C4-2B (cell line): Measurements from ENCODE around the gene LRRC27.
"Not testable (repeated sequence)": the region's sequence is repeated elsewhere in the genome, so short reads cannot be mapped to it uniquely, and the experiment has no call there.

Source experiments
- H3K27ac ChIP-seq: fragments of 450-650 bp; 2 replicates; pipeline ENCODE4 v1.5.1; 2017
- ZFX ChIP-seq: fragments of 450-650 bp; IDR thresholded peaks from 2 replicates; pipeline ENCODE4 v1.6.1; 2017
- TF ChIP-seq, protein P1 (sequence below): fragments of 450-650 bp; conservative IDR thresholded peaks from 2 replicates; pipeline ENCODE4 v1.5.1; 2017; ENCODE audit warnings: mild to moderate bottlenecking

The LRRC27 gene

DNA sequence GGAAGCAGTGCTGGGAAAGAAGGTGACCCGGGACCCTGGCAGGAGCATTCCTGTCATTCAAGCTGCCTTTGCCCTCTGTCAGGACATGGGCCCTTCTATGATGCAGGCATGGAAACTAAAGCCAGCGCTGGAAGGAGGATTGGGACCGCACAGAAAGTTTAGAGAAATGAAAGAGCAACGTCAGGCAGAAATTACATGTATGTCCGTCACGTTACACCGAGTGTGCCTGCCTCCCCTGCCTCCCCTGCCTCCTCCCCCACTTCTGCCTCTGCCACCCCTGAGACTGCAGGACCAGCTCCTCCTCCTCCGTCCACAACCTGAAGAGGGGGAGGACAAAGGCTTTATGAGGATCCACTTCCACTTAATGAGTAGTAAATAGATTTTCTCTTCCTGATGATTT lies 51.1 kb downstream of the LRRC27 start:
- TF ChIP-seq, protein P1, sequence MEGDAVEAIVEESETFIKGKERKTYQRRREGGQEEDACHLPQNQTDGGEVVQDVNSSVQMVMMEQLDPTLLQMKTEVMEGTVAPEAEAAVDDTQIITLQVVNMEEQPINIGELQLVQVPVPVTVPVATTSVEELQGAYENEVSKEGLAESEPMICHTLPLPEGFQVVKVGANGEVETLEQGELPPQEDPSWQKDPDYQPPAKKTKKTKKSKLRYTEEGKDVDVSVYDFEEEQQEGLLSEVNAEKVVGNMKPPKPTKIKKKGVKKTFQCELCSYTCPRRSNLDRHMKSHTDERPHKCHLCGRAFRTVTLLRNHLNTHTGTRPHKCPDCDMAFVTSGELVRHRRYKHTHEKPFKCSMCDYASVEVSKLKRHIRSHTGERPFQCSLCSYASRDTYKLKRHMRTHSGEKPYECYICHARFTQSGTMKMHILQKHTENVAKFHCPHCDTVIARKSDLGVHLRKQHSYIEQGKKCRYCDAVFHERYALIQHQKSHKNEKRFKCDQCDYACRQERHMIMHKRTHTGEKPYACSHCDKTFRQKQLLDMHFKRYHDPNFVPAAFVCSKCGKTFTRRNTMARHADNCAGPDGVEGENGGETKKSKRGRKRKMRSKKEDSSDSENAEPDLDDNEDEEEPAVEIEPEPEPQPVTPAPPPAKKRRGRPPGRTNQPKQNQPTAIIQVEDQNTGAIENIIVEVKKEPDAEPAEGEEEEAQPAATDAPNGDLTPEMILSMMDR: no peak
- no peak for TF ChIP-seq ZFX

DNA sequence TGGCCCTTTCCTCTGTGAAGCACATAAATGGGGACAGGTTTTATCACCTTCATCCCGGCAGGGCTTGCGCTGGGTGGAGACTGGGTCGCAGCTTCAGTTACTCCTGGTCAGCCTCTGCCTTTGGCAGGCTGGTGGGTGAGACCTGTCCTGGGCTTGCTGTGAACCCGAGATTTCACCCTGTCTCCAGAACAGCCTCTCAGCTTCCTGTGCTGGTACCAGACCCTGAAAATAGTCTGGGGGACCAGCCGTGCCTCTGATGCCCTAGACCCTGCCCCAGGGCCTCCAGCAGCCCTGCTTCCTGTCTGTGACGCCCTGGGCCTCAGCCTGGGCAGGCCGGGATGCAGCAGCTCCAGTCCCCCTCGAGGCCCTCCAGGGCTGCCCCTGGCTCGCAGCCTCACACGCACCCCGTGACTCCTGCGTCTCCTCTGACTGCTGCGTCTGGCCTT lies 51.8 kb downstream of the LRRC27 start:
- TF ChIP-seq ZFX: no peak
- TF ChIP-seq, protein P1: no peak
- no peak overlapping the region for H3K27ac ChIP-seq

More for the DNA sequence above, 51.1 kb downstream of the LRRC27 start:
- H3K27ac ChIP-seq: no peak overlapping the region

DNA sequence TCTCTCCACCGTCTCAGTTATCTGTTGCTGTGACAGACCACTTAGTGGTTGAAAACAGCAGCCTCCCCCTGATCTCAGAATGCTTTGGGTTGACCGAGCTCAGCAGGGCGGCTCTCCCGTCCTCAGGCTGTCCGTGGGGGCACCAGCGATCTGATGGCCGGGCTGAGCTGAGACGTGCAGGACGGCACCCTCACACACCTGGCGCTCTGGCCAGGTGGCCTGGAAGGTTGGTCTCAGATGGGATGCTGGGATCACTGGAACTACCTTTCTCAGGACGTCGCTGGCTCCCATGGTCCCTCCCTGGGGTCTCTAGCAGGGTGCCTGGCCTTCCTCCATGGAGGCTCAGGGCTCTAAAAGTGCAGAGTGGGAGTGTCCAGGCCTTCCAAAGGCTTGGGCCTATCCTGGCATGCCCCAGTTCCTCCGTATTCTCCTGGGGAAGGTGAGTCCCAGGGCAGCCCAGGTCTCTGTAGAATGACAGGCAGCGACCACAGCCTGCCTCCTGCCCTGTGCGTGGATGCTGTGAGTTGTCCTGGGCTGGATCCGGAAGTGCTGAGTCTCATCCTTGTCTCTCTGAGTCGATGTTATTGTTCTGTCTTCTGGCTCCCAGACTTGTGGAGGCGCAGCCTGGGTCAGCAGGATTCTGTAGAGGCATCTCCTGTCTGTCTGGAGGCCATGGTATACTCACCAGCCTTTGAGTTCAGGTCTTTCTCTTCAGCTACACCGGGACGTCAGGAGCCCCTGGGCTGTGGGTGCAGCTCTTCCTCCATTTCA lies 52.8 kb downstream of the LRRC27 start:
- TF ChIP-seq, protein P1: no peak
- no peak for TF ChIP-seq ZFX
- H3K27ac ChIP-seq: no peak overlapping the region

DNA sequence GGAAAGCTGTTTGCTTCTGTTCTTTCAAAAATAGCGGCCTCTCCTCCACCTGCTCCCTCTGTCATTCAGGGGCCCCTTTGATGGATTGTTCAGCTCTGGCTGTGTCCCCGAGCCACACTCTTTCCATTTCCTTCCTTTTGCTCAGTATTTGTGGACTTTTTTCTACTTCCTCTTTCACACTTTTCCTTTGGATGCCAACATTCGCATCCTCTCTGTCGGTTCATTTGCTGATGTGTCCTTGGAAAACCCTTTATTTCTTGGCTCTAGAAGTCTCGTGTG lies 53.3 kb downstream of the LRRC27 start:
- no peak for TF ChIP-seq ZFX
- TF ChIP-seq, protein P1: no peak
- H3K27ac ChIP-seq: no peak overlapping the region

DNA sequence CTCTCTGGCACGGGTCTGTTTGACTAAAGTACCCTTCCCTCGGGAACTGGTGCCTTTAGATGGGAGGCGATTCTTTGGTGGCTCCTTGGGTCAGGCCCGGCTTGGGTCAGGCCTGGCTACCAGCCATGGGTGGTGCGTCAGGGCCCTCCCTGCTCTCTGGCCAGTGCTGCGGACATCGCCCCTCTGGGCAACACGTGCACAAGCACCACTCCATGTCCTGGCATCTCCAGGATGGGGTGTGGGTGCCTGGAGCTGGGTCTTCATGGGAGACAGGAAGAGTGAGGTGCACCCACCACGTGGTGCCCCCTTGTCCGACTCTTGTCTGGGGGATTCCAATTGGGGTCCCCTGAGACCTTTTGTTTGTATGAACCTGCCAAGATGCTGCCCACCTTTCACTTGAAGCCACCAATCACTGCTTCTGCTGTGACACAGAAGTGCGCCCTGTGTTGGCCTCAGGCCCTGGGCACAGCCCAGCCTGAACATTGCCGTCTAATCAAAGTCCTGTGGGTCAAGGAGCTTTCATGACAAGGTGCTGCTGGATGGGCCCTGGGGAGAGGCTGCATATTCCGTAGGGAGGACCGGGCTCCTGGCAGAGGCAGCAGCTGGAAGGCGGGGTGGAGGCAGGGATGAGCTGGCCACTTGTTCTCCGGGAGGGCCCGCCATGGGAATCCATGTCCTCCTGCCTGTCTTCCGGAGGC lies 53.9 kb downstream of the LRRC27 start:
- no peak overlapping the region for H3K27ac ChIP-seq
- no peak for TF ChIP-seq ZFX
- TF ChIP-seq, protein P1: no peak

DNA sequence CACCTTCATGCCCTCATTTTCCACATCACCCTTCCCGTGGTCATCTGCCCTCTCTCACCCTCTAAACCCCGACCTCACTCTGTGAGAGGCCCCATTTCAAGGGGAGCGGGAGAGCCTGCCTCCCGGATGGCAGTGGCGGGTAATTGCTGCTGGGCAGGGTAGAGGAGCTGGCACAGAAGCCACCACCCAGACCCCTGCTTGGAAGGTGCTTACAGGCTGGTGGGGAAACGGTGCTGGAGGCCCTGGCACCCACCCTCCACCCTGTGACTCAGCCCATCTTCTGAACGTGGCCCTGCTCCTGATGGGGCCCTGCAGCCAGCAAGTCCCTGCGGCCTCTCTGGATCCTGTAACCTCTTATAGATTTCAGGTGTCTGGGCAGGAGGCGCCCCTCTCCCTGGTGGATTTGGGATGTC lies 54.4 kb downstream of the LRRC27 start:
- no peak overlapping the region for H3K27ac ChIP-seq
- no peak for TF ChIP-seq ZFX

DNA sequence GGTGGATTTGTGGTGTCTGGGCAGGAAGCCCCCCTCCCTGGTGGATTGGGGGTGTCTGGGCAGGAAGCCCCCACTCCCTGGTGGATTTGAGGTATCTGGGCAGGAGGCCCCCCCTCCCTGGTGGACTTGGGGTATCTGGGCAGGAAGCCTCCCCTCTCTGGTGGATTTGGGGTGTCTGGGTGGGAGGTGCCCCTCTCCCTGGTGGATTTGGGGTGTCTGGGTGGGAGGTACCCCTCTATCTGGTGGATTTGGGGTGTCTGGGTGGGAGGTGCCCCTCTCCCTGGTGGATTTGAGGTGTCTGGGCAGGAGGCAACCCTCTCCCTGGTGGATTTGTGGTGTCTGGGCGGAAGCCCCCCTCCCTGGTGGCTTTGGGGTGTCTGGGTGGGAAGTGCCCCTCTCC lies 54.9 kb downstream of the LRRC27 start:
- H3K27ac ChIP-seq: not testable (repeated sequence)

DNA sequence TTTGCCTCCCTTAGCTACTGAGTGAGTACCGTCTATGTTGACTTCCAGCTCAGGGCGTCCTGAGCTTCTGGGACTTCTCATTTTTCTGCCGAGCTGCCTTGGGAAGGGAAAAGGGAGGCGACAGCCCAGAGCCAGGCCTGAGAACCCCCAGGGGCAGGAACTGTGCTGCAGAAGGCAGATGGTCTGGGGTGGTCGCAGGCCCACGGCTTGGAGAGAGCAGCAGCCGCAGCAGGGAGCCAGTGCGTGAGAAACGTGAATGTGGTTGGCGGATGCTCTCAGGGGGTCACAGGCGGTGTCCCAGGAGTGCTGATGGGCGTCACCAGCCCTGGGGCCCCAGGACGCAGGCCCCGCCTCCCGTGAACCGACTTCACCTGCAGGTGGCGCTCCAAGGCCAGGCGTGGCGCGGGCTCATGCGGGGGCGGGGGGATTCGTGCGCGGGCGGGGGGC lies 55.8 kb downstream of the LRRC27 start:
- no peak for TF ChIP-seq ZFX
- TF ChIP-seq, protein P1: peak; percentile 68
- H3K27ac ChIP-seq: no peak overlapping the region
